Measurements from ENCODE around the gene SEPTIN12. TPM values are rescaled to one million over a fixed set of nuclear protein-coding genes. Genes with fewer than 3 reads are reported as not detected.

SEPTIN12 gene
- total RNA-seq, 4 donors from 2014 or later = not detected

DNA sequence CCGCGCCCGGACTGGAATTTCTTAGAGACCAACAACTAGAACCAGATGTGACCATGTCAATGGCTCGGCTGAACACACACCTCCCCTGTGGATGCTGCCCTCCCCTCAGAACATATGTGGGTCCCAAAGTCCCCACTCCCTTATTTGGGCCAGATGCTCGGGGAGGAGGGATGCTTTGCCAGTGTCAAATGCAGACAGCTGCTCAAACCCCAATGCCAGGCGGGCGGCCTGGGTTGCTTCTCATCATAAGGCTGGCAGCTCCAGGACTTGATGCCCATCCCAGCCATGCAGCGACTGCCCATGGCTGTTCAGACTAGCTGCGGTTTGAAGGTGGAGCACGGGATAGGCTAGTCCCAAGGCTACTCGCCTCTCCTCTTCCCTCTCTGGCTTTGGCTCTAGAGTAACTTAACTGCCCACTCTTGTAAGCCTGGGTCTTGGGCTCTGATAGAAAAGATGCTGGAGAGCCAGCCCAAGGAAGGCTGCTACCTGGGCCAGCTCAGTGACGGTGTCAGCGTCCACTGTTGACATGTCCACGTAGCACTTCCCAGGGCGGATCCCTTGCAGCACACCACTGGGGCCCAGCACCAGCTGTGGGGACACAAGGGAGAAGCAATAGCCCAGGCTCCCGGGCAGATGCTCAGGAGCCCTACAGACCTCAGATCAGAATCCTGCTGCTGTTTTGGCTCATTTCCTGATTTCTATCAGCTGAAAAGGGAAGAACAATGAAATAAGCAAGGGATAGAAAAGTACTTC lies 25.3 kb upstream of the SEPTIN12 start:
- no peak for ATAC-seq (ENCODE audit: low FRiP score)
- TF ChIP-seq, protein P1, sequence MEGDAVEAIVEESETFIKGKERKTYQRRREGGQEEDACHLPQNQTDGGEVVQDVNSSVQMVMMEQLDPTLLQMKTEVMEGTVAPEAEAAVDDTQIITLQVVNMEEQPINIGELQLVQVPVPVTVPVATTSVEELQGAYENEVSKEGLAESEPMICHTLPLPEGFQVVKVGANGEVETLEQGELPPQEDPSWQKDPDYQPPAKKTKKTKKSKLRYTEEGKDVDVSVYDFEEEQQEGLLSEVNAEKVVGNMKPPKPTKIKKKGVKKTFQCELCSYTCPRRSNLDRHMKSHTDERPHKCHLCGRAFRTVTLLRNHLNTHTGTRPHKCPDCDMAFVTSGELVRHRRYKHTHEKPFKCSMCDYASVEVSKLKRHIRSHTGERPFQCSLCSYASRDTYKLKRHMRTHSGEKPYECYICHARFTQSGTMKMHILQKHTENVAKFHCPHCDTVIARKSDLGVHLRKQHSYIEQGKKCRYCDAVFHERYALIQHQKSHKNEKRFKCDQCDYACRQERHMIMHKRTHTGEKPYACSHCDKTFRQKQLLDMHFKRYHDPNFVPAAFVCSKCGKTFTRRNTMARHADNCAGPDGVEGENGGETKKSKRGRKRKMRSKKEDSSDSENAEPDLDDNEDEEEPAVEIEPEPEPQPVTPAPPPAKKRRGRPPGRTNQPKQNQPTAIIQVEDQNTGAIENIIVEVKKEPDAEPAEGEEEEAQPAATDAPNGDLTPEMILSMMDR (IDR thresholded peaks at IDR 0.05) = no peak

GRCh38 chr16:4811773-4812172 lies 23.6 kb upstream of the SEPTIN12 start:
- no peak for ATAC-seq (ENCODE audit: low FRiP score)
- TF ChIP-seq, protein P1 (IDR thresholded peaks at IDR 0.05) = no peak
- no peak for DNase-seq (ENCODE audit: low spot score)

More for the DNA sequence above, 25.3 kb upstream of the SEPTIN12 start:
- DNase-seq (ENCODE audit: low spot score) = no peak

- DNase-seq (ENCODE audit: low spot score) (no peak), ATAC-seq (ENCODE audit: low FRiP score) (no peak)
- TF ChIP-seq, protein P1 (IDR thresholded peaks at IDR 0.05) = no peak
These were observed 23.1 kb upstream of the SEPTIN12 start for GRCh38 chr16:4811242-4811641.

DNA sequence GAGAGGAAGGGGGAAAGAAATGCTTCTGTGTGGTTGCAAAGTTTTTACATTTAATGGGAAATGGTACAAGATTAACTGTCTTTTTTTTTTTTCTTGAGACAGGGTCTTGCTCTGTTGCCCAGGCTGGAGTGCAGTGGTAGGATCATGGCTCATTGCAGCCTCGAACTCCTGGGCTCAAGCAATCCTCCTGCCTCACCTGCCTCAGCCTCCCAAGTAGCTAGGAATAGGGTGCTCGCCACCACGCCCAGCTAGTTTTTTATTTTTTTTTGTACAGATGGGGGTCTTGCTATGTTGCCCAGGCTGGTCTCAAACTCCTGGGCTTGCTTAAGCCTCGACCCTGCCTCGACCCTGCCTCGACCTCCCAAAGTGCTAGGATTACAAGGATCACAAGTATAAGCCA lies 18.1 kb upstream of the SEPTIN12 start:
- DNase-seq (ENCODE audit: low spot score) (no peak), ATAC-seq (ENCODE audit: low FRiP score) (no peak)
- TF ChIP-seq, protein P1 (IDR thresholded peaks at IDR 0.05) = no peak

DNA sequence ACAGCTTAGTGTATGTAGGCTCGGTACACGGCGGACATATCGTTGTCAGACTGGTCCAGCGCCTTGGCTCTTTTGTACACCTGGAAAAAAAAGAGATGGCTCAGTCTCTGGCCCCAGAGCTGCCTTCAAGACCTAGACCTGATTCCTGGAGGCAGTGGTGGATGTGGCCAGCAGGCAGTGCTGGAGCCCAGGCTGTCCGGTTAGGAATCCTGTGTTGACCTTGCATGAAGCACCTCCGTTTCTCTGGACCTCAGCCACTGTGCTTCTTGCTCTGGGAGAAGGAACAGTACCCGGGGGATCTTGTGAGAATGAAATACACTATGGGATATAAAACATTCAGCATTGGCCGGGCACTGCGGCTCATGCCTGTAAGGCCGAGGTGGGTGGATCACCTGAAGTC lies 17.1 kb upstream of the SEPTIN12 start:
- no peak for DNase-seq (ENCODE audit: low spot score)
- TF ChIP-seq, protein P1 (IDR thresholded peaks at IDR 0.05) = no peak
- no peak for ATAC-seq (ENCODE audit: low FRiP score)

DNA sequence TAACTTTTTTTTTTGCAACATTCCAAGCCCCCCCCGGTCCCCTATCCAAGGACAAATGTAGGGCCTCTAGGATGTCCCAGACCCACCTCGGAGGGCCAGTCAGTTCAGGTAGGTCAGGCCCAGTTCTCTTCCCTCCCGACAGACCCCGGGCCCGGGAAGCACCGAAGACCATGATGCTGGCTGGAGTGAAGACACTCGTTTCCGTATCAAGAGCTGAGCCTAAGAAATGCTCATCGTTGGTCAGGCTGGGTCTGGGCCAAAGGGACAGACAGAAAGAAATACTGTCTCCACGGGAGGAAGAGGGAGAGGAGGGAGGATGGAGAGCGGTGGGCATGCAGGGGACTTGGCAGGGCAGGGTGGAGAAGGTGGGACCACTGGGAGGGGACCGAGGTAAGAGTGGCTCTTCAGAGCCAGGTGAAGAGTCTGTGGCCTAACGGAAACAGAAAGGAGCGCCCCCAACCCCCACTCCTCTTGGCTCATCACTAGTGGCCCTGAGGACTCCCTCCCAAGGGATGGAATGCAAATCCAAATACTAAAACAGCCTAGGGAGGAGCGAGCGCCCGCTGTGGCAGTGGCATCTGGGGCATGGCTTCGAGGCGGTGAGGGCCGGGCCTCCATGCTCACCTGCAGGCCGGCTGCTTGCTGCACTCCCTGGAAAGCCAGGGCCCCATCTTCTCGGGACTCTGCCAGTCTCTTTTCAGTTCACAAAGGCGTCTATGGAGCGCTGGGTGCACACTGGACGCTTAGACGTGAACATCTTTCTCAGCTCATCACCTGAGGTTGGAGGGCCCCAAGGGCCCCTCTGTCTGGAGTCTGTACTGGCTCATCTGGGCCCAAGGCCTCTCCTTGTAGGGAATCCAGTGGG lies 16.0 kb upstream of the SEPTIN12 start:
- DNase-seq (ENCODE audit: low spot score) (no peak), ATAC-seq (ENCODE audit: low FRiP score) (no peak)
- TF ChIP-seq, protein P1 (IDR thresholded peaks at IDR 0.05) = no peak
